Smooth muscle cell of the brain vasculature (primary cell): ENCODE measurements around the gene TINCR.
"Not testable (repeated sequence)": the region's sequence is repeated elsewhere in the genome, so short reads cannot be mapped to it uniquely, and the experiment has no call there.

Source experiments
- DNase-seq: peaks from one replicate; pipeline ENCODE4 v3.0.0-alpha.2; 2012; ENCODE audit warnings: low read depth, low spot score

TINCR gene

DNA sequence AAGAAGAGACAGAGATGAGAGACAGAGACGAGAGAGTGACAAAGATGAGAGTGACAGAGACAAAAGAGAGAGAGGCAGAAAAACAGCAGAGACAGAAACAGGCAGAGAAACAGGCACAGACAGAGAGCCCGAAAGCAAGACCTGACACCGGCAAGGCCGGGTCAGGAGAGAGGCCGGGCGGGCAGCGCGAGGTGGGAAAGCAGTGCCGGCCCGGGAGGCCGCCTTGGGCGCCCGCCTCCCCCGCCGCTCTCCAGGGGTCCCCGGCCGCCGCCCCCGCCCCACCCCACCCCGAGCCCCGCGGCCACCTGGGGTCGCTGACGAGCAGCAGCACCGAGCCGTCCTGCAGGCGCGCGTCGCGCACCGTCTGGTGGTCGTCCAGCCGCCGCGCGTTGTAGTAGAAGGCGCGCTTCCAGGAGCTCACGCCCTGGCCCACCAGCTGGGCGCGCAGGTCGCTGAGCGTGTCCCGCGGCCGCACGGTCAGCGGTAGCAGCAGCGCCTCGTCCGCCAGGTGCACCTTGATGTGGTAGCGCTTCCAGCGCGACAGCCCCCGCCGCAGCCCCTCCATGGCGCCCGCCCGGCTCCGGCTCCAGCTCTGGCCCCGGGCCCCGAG is at the start of gene TINCR:
TINCR (minus strand) TSS at position 594 of the 610 bp plus-strand sequence.
- no peak for DNase-seq

DNA sequence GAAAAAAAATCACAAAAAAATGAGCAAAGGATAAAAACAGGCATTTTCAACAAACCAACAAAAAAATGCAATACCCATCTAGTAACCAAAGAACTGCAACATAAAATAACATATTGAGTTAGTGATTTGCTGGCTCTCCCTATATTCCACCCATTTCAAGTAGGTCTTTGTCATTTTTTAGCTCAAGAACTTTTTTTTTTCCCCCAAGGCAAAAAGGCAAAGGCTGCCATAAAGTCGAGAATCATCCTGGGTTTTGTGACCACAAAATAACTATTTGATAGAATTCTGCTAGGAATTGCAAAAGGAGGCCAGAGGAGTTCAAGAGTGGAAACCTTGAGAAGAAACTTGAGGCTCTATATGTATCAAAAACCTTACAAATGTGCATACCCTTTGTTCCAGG is 49.3 kb upstream of the TINCR start:
- no peak for DNase-seq

GRCh38 chr19:5615756-5616327 is 48.1 kb upstream of the TINCR start:
- DNase-seq = no peak

GRCh38 chr19:5612891-5613865 is 45.4 kb upstream of the TINCR start:
- DNase-seq = no peak

DNA sequence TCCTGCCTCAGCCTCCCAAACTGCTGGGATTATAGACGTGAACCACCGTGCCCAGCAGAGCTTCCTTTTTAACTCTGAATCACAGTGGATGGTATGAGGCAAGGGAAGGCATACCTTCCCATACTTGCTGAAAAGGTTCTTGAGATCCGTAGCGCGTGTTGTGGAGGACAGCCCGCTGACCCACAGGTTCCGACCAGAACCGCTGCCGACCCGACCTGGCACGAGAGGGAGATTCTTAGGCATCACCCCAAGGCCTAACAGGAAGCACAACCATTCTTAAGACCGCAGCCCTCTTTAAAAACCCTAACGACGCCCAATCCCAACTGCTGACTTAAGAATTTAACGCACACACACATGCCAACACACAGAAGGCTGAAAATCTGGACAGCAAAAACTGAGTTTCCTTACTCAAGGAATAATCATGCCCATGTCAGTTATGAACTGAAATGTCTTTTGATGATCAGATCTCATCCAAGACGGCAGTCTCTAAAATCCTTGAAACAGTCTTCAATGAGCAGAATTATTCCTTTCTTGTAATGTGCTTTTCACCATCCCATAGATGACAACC is 42.2 kb upstream of the TINCR start:
- no peak for DNase-seq

DNA sequence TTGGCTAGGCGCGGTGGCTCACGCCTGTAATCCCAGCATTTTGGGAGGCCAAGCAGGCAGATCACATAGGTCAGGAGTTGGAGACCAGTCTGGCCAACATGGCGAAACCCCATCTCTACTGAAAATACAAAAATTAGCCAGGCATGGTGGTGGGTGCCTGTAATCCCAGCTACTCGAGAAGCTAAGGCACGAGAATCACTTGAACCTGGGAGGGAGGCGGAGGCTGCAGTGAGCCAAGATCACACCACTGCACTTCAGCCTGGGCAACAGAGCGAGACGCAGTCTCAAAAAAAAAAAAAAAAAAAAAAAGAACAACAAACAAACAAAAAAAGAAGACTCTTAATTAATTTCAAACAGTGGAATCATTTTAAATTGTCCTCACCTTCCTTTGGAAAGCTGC is 41.0 kb upstream of the TINCR start:
- not testable (repeated sequence) for DNase-seq

- no peak for DNase-seq
Measured at GRCh38 chr19:5608291-5608690, 40.5 kb upstream of the TINCR start.

GRCh38 chr19:5607318-5608275 is 39.8 kb upstream of the TINCR start:
- no peak for DNase-seq

GRCh38 chr19:5605362-5605761 is 37.6 kb upstream of the TINCR start:
- DNase-seq = no peak

DNA sequence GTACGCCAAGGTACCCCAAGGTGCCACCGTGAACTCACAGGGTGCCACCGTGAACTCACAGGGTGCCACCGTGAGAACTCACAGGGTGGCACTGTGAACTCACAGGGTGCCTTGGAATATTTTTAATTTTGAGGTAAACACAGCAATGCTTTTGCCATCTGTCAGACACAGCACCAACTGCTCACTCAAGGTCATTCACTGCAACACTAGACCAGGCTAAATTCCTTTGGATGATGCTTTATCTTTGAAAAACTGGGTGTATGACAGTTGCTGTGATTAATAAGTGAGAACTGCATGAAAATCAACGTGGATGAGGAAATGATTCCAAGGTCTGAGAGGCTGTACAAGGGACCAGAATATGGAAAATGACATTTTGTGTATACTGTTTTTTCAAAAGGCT is 35.9 kb upstream of the TINCR start:
- no peak for DNase-seq

DNA sequence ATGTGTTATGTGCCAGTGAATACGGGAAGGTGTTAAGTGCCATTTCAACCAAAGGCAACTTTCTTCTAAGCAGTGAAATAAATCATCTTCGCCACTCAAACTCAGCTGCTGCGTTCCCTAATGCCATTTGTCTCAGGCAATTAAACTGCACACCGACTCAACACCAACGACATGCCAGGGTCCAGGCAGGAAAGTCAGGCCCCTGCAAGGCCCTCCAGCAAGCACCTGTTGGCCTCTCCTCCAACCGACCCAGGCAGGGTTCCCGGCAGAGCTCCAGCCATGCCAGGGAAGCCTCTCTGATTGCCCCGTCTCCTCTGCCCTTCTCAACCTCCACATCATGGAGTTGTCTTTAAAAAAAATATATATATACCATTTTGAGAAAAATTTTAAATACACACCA is 33.0 kb upstream of the TINCR start:
- DNase-seq = no peak

GRCh38 chr19:5595745-5596144 is 28.0 kb upstream of the TINCR start:
- DNase-seq = no peak

- DNase-seq = no peak
Measured at GRCh38 chr19:5595129-5595528, 27.4 kb upstream of the TINCR start.

- no peak for DNase-seq
Measured at GRCh38 chr19:5594521-5594950, 26.8 kb upstream of the TINCR start.

DNA sequence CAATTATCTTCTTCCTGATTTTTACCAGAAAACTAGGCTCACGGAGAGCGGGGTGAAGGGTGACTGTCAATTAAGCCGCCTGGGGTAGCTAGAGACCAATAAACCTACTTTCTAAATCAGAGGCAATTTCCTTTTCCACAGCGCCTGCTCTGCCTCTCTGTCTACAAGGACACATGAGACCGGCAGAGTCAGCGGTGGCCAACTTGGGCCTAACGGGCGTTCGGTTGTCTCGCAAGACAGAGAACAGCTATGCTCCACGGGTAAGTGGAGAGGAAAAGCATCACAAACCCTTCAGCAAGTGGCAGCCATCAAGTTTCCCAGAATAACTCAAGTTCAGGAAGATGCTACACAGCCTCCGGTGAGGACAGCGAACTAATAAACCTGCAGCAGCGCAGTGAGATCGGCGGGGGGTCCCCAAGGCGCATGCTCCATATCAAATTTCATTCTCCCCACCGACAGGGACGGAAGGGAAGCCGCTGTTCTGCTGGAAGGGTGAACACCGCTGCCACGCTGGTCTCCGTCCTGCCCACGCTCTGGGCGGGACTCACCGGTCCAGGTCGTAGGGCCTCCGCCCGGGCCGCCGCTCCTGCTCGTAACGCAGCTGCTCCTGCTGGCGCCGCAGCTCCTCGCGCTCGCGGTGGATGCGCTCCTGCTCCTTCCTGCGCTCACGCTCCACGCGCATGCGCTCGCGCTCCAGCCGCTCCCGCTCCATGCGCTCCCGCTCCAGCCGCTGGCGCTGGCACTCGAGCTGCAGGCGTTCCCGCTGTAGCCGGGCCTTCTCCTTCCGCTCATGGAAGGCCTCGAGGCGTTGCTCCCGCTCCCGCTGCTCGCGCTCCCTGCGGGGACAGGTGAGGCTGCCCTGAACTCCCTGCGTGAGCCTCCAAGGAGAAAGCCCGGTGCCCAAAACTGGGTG is 25.8 kb upstream of the TINCR start:
- DNase-seq = no peak

GRCh38 chr19:5592531-5593342 is 25.0 kb upstream of the TINCR start:
- DNase-seq = no peak

- no peak for DNase-seq
Measured at GRCh38 chr19:5591476-5591875, 23.7 kb upstream of the TINCR start.

GRCh38 chr19:5590865-5591154 is 23.1 kb upstream of the TINCR start:
- DNase-seq = no peak

GRCh38 chr19:5590151-5590864 is 22.6 kb upstream of the TINCR start:
- DNase-seq = no peak
